Astrocyte (in vitro differentiated cells and primary cell): ENCODE measurements around the gene TUG1. TPM values are rescaled to one million over a fixed set of nuclear protein-coding genes. Genes with fewer than 3 reads are reported as not detected.
A peak's percentile ranks its signal among the peaks of the same experiment; 100 is the strongest.

Experiments used
- DNase-seq: peaks from one replicate; pipeline ENCODE4 v3.0.0-alpha.2; 2010; ENCODE audit warnings: low read depth
- FAIRE-seq: peaks from 2 replicates; lab custom pipeline; 2011; peaks lifted over from hg19 to GRCh38; lab: Jason Lieb, UNC
- H2AFZ ChIP-seq: 2 replicates; pipeline ENCODE4 v1.6.0; 2012; ENCODE audit warnings: low read depth, low read length, inconsistent platforms
- H3K27ac ChIP-seq: 2 replicates; pipeline ENCODE4 v1.5.1; 2011; ENCODE audit warnings: low read depth, low read length, inconsistent platforms
- H3K27me3 ChIP-seq: 2 replicates; pipeline ENCODE4 v1.6.0; 2011; ENCODE audit warnings: low read length, inconsistent platforms; ENCODE audit not compliant: insufficient read depth
- H3K36me3 ChIP-seq: 2 replicates; pipeline ENCODE4 v1.5.1; 2011; ENCODE audit warnings: low read length, inconsistent platforms; ENCODE audit not compliant: insufficient read depth
- H3K4me1 ChIP-seq: 2 replicates; pipeline ENCODE4 v1.5.1; 2011; ENCODE audit warnings: low read length, inconsistent platforms; ENCODE audit not compliant: insufficient read depth
- H3K4me2 ChIP-seq: 2 replicates; pipeline ENCODE4 v1.6.0; 2012; ENCODE audit warnings: low read length, inconsistent platforms
- H3K4me3 ChIP-seq: 2 replicates; pipeline ENCODE4 v1.5.1; 2011; ENCODE audit warnings: low read depth, mild to moderate bottlenecking, low read length, inconsistent platforms; ENCODE audit not compliant: insufficient read depth
- H3K79me2 ChIP-seq: 2 replicates; pipeline ENCODE4 v1.6.0; 2012; ENCODE audit warnings: mild to moderate bottlenecking, low read length, inconsistent platforms; ENCODE audit not compliant: insufficient read depth
- H3K9ac ChIP-seq: 2 replicates; pipeline ENCODE4 v1.6.0; 2012; ENCODE audit warnings: mild to moderate bottlenecking, low read length, inconsistent platforms
- H3K9me3 ChIP-seq: 2 replicates; pipeline ENCODE4 v1.5.1; 2012; ENCODE audit warnings: low read depth, mild to moderate bottlenecking, low read length, inconsistent platforms; ENCODE audit not compliant: insufficient read depth
- H4K20me1 ChIP-seq: 2 replicates; pipeline ENCODE4 v1.6.0; 2012; ENCODE audit warnings: low read length, inconsistent platforms; ENCODE audit not compliant: insufficient read depth
- H3K27ac Mint-ChIP-seq: one replicate; pipeline ENCODE4 v1.8.0; 2021; ENCODE audit warnings: mild to moderate bottlenecking, mixed read lengths; ENCODE audit not compliant: unreplicated experiment
- H3K27me3 Mint-ChIP-seq: one replicate; pipeline ENCODE4 v1.8.0; 2021; ENCODE audit warnings: low read depth, mixed read lengths; ENCODE audit not compliant: unreplicated experiment
- H3K36me3 Mint-ChIP-seq: one replicate; pipeline ENCODE4 v1.8.0; 2021; ENCODE audit warnings: low read depth, mixed read lengths; ENCODE audit not compliant: unreplicated experiment
- H3K4me1 Mint-ChIP-seq: one replicate; pipeline ENCODE4 v1.8.0; 2021; ENCODE audit warnings: low read depth, mixed read lengths; ENCODE audit not compliant: unreplicated experiment
- H3K4me3 Mint-ChIP-seq: one replicate; pipeline ENCODE4 v1.8.0; 2021; ENCODE audit warnings: mild to moderate bottlenecking, moderate library complexity, mixed read lengths; ENCODE audit not compliant: unreplicated experiment
- H3K9me3 Mint-ChIP-seq: one replicate; pipeline ENCODE4 v1.8.0; 2021; ENCODE audit warnings: mild to moderate bottlenecking, mixed read lengths; ENCODE audit not compliant: unreplicated experiment
- EZH2 ChIP-seq: IDR thresholded peaks from 2 replicates; pipeline ENCODE4 v1.6.1; 2012; ENCODE audit warnings: mild to moderate bottlenecking, low read length, inconsistent platforms; ENCODE audit not compliant: insufficient read depth
- total RNA-seq: library from RNA; stranded (reverse); gene quantifications from 2 replicates; pipeline ENCODE4 v1.2.1, GENCODE V29; 2021
- TF ChIP-seq, protein P1 (sequence below): IDR thresholded peaks from 2 replicates; pipeline ENCODE4 v1.5.1; 2011; ENCODE audit warnings: low read depth, mild to moderate bottlenecking, inconsistent platforms, low read length, moderate library complexity; ENCODE audit not compliant: insufficient read depth

The TUG1 gene
- total RNA-seq, 1 donor from 2014 or later = 107 TPM

DNA sequence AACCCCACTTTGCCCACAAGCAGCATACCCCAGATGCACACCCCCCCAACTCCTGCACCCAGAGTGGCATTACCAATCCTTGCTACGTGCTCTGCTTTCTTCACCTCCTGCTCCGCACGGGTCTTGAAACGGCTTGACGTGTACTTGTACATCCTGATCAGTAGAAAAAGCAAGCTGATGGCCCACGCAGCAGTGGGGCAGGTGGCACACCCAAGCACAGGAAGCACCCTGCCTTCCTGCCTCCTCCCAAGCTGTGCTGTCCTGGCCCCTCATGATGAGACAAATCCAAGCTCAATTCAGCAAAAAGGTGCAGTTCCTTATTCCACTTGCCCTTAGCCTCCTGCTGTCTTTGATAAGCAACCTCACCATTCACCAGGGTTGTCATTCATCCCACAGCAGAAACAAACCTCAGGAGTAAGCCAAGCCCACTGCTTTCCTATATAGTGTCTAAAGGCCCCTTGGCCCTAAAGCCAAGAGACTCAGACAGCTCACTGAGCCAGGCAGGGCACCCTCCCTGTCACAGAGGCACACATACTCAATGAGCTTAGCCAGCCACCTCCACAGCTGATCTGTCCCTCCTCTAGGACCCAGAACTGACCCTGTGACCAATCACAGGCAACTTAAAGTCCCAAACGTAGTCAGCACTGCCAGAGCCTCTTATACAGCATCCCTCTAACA lies 28.2 kb upstream of the TUG1 start:
- Mint-ChIP-seq H3K9me3 (no peaks in the 10 kb centered on the region), H3K4me3 (no peak overlapping the region), H3K4me1 (peaks cover 7% of the 10 kb centered on the region), H3K27me3 (no peaks in the 10 kb centered on the region), H3K27ac (no peak overlapping the region), H3K36me3 (peaks cover 41% of the 10 kb centered on the region)
- FAIRE-seq = no peak
- TF ChIP-seq, protein P1, sequence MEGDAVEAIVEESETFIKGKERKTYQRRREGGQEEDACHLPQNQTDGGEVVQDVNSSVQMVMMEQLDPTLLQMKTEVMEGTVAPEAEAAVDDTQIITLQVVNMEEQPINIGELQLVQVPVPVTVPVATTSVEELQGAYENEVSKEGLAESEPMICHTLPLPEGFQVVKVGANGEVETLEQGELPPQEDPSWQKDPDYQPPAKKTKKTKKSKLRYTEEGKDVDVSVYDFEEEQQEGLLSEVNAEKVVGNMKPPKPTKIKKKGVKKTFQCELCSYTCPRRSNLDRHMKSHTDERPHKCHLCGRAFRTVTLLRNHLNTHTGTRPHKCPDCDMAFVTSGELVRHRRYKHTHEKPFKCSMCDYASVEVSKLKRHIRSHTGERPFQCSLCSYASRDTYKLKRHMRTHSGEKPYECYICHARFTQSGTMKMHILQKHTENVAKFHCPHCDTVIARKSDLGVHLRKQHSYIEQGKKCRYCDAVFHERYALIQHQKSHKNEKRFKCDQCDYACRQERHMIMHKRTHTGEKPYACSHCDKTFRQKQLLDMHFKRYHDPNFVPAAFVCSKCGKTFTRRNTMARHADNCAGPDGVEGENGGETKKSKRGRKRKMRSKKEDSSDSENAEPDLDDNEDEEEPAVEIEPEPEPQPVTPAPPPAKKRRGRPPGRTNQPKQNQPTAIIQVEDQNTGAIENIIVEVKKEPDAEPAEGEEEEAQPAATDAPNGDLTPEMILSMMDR = no peak
- TF ChIP-seq EZH2 = no peak
- H3K9ac ChIP-seq = no peak overlapping the region
- no peak overlapping the region for H2AFZ ChIP-seq
- H3K9me3 ChIP-seq = no peaks in the 10 kb centered on the region
- no peaks in the 10 kb centered on the region for H3K4me1 ChIP-seq
- no peak overlapping the region for H3K4me3 ChIP-seq
- peaks cover 14% of the 10 kb centered on the region for H4K20me1 ChIP-seq
- no peak overlapping the region for H3K4me2 ChIP-seq
- H3K79me2 ChIP-seq = peaks cover 2% of the 10 kb centered on the region
- H3K27me3 ChIP-seq = no peaks in the 10 kb centered on the region
- peaks cover 79% of the 10 kb centered on the region for H3K36me3 ChIP-seq
- no peak overlapping the region for H3K27ac ChIP-seq
- no peak for DNase-seq

DNA sequence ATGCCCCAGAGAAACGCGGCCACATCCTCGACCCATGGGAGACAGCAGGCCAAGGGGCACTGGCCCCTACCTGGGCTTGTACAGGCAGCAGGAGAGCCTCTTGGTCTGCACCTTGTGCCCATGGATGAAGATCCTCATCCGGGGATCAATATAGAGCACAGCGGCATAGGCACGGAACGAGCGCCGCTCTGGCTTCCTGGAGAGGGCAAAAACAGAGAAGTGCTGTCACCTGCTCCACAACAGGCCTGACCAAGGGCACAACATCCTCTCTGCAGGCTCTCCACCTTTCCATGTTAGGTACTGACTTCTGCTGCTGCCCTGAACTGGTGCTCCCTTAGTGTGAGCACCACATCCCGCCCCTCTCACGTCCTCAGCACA lies 27.7 kb upstream of the TUG1 start:
- DNase-seq (no peak), FAIRE-seq (no peak)
- H3K4me1 ChIP-seq = no peaks in the 10 kb centered on the region
- no peak overlapping the region for H3K9ac ChIP-seq
- no peaks in the 10 kb centered on the region for H3K9me3 ChIP-seq
- H3K27ac Mint-ChIP-seq = peak overlapping the region; percentile 16
- no peaks in the 10 kb centered on the region for H3K27me3 Mint-ChIP-seq
- H4K20me1 ChIP-seq = peaks cover 14% of the 10 kb centered on the region
- no peak overlapping the region for H3K4me2 ChIP-seq
- H3K79me2 ChIP-seq = peaks cover 2% of the 10 kb centered on the region
- H3K27me3 ChIP-seq = no peaks in the 10 kb centered on the region
- H3K27ac ChIP-seq = no peak overlapping the region
- no peak overlapping the region for H2AFZ ChIP-seq
- TF ChIP-seq, protein P1 = no peak
- TF ChIP-seq EZH2 = no peak
- H3K4me3 ChIP-seq = no peak overlapping the region
- peaks cover 41% of the 10 kb centered on the region for H3K36me3 Mint-ChIP-seq
- H3K4me1 Mint-ChIP-seq = peaks cover 10% of the 10 kb centered on the region
- H3K9me3 Mint-ChIP-seq = no peaks in the 10 kb centered on the region
- H3K36me3 ChIP-seq = peaks cover 82% of the 10 kb centered on the region
- H3K4me3 Mint-ChIP-seq = no peak overlapping the region

DNA sequence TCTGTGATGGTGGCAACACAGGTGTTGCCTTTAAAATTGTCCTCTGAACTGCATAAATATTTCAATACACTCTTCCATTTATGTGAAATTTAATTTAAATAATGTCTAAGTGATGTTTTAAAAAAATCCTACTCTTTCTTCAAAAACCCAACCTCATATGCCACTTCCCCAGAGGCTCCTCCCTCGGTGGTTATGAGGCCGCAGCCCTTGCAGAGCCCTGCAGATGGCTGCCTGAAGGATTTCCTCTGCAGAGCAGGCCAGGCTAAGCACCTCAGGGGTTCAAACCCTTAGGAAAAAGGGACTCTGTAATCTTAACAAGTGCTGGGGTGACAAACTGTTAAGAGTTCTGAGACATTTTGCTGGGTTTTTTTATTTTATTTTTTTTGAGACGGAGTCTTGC lies 25.7 kb upstream of the TUG1 start:
- Histone ChIP-seq H3K4me2 (no peak overlapping the region), H2AFZ (no peak overlapping the region), H3K27me3 (no peaks in the 10 kb centered on the region), H3K4me1 (no peaks in the 10 kb centered on the region), H3K9me3 (no peaks in the 10 kb centered on the region), H3K9ac (no peak overlapping the region), H3K4me3 (no peak overlapping the region), H3K79me2 (peaks cover 2% of the 10 kb centered on the region), H3K27ac (no peak overlapping the region), H3K36me3 (peaks cover 82% of the 10 kb centered on the region), H4K20me1 (peaks cover 27% of the 10 kb centered on the region)
- FAIRE-seq = no peak
- Mint-ChIP-seq H3K27ac (no peak overlapping the region), H3K27me3 (no peaks in the 10 kb centered on the region), H3K4me3 (no peak overlapping the region), H3K4me1 (peaks cover 10% of the 10 kb centered on the region), H3K9me3 (no peaks in the 10 kb centered on the region), H3K36me3 (peaks cover 38% of the 10 kb centered on the region)
- TF ChIP-seq, protein P1 = no peak
- TF ChIP-seq EZH2 = no peak
- DNase-seq = no peak
